ENCODE data around the gene ARNT2.

ARNT2 gene

DNA sequence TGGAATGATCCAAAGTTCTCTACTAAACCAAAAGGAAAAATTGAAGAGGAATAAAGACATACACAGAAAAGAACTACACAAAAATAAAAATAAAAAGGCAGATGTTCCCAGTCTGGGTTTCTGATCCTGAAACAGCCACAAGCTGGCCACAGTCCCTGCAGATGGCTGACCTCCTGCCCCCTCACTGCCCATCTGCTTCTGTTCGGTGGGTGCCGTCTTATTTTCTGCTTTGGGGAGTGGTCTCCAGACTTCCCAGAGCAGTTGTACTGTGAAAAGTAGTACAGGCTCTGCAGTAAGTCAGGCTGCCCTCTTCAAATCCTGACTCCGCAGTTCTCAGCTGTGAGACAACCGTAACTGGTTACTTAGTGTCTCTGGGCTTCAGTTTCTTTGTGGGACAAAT, 94.5 kb downstream of the ARNT2 start:
- DNase-seq (ENCODE audit: extremely low spot score) = no peak
- TF ChIP-seq, protein P1, sequence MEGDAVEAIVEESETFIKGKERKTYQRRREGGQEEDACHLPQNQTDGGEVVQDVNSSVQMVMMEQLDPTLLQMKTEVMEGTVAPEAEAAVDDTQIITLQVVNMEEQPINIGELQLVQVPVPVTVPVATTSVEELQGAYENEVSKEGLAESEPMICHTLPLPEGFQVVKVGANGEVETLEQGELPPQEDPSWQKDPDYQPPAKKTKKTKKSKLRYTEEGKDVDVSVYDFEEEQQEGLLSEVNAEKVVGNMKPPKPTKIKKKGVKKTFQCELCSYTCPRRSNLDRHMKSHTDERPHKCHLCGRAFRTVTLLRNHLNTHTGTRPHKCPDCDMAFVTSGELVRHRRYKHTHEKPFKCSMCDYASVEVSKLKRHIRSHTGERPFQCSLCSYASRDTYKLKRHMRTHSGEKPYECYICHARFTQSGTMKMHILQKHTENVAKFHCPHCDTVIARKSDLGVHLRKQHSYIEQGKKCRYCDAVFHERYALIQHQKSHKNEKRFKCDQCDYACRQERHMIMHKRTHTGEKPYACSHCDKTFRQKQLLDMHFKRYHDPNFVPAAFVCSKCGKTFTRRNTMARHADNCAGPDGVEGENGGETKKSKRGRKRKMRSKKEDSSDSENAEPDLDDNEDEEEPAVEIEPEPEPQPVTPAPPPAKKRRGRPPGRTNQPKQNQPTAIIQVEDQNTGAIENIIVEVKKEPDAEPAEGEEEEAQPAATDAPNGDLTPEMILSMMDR (IDR thresholded peaks at IDR 0.05; ENCODE audit: control extremely low read depth, extremely low read depth, low read depth, missing control alignments) = no peak
- ChIA-PET POLR2A (no interaction called here), CTCF (no interaction called here)

DNA sequence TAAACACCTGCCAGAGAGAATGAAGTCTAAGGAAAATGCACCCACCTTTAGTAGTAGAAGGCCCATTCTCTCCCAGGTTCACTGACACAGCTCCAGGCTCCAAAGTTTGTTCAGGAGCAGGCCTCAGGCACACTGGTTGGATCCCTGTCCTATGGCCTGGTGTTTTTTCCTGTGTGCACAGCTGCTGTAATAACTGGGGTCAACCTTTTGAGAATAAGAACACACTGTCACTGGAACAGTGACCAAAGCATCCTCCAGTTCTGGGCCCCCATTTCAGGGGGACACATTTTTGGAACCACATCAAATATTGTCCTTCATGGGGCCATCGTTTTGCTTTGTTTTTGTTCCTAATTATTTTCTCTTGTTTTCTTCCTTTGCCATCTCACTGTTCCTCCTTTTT, 95.8 kb downstream of the ARNT2 start:
- ChIA-PET POLR2A (no interaction called here), CTCF (no interaction called here)
- DNase-seq (ENCODE audit: extremely low spot score) = no peak
- TF ChIP-seq, protein P1 (IDR thresholded peaks at IDR 0.05; ENCODE audit: control extremely low read depth, extremely low read depth, low read depth, missing control alignments) = no peak

DNA sequence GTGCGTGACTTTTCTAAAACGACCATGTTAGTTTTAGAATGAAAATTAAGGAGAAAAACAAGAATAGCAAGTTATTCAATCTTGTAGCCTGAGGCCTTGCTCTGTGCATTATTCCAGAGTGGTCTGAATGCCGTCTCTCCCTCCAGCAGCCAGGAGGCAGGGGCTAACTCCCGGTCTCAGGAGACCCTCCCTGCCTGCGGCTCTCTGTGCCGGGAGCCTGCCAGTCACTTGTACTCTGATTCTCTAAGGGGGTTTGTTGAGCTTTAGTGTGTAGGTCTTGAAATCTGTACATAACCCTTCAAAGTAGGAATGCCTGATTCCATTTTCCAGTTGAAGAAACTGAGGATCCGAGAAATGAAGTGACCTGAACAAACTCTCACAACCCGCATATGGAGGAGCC, 97.3 kb downstream of the ARNT2 start:
- ChIA-PET CTCF (no interaction called here), POLR2A (no interaction called here)
- TF ChIP-seq, protein P1 (IDR thresholded peaks at IDR 0.05; ENCODE audit: control extremely low read depth, extremely low read depth, low read depth, missing control alignments) = no peak
- no peak for DNase-seq (ENCODE audit: extremely low spot score)

GRCh38 chr15:80502782-80503181, 98.6 kb downstream of the ARNT2 start:
- TF ChIP-seq, protein P1 (IDR thresholded peaks at IDR 0.05; ENCODE audit: control extremely low read depth, extremely low read depth, low read depth, missing control alignments) = no peak
- ChIA-PET CTCF (no interaction called here), POLR2A (no interaction called here)
- DNase-seq (ENCODE audit: extremely low spot score) = no peak

DNA sequence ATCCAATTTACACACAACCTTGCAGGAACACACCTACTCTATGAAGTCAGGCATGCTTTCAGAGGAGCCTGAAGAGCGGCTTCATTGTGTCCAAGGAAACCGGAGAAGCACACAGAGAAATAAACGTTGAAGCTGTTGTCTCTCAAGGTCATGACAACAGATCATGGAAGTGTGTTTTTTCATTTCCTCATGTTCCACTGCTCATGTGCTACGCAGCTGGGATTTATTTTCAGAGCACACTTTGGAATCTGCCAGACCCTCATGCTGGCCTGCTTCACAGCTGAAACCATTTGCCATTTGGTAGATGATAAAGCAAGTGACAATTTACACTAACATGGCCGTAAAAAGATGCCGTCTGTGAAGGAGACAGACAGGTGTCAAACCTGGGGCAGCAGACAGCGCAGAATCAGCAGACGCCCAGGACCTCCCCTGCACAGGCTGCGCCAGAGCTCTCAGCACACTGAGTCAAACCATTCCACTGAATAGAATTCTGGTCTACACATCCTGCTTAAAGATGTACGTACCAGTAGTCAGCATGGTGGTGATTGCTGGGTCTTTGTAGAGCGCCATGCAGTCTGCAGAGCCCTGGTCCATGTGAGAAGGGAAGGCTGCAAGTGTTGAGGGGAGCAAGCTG, 99.3 kb downstream of the ARNT2 start:
- CTCF ChIA-PET = no interaction called here
- no peak for DNase-seq (ENCODE audit: extremely low spot score)
- POLR2A ChIA-PET = no interaction called here
- TF ChIP-seq, protein P1 (IDR thresholded peaks at IDR 0.05; ENCODE audit: control extremely low read depth, extremely low read depth, low read depth, missing control alignments) = no peak

DNA sequence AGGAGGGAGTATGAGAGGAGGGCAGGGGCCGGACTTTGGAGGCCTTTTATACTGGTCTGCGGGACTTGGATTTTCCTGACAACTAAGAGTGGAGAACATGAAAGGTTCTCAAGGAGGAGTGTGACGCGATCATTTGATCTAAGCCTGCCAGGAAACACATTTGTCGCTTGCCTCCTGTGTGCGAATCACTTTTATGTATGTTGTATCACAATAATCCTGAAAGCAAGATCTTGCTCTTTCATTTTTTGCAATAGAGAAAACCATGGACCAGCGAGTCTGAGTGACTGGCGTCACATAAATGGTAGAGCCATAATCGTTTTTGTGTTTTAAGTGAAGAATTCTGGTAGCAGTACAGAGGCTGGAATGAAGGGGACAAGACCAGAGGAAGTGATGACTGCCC, 100.7 kb downstream of the ARNT2 start:
- DNase-seq (ENCODE audit: extremely low spot score) = no peak
- ChIA-PET POLR2A (no interaction called here), CTCF (no interaction called here)
- TF ChIP-seq, protein P1 (IDR thresholded peaks at IDR 0.05; ENCODE audit: control extremely low read depth, extremely low read depth, low read depth, missing control alignments) = no peak
